ENCODE data around the gene SPHKAP. TPM values are rescaled to one million over a fixed set of nuclear protein-coding genes. Genes with fewer than 3 reads are reported as not detected.

SPHKAP gene
- total RNA-seq, 4 donors from 2014 or later = not detected

- DNase-seq (no peak), ATAC-seq (no peak)
- intact Hi-C loops (cut with DNase I; ENCODE audit: low total_unique reads) (no loop called here), in situ Hi-C loops (cut with MboI; ENCODE audit: low sequenced_read_pairs in 4 of 4) (no loop called here)
- TF ChIP-seq POLR2A (IDR thresholded peaks at IDR 0.05) = no peak
- no peak for TF ChIP-seq CTCF (IDR thresholded peaks at IDR 0.05 in 4 of 5, conservative IDR thresholded peaks at IDR 0.05 in 1 of 5)
- Histone ChIP-seq H3K27me3 (no peaks in the 10 kb centered on the region), H3K4me1 (no peaks in the 10 kb centered on the region), H3K4me3 (no peak overlapping the region), H3K9me3 (no peaks in the 10 kb centered on the region), H3K27ac (no peak overlapping the region), H3K36me3 (no peaks in the 10 kb centered on the region)
Observed at GRCh38 chr2:228131833-228132232, 49.7 kb downstream of the SPHKAP start.

GRCh38 chr2:228126401-228126800 lies 55.1 kb downstream of the SPHKAP start:
- no peak for ATAC-seq
- Histone ChIP-seq H3K4me3 (no peak overlapping the region), H3K9me3 (no peaks in the 10 kb centered on the region), H3K27me3 (no peaks in the 10 kb centered on the region), H3K27ac (no peak overlapping the region), H3K36me3 (no peaks in the 10 kb centered on the region), H3K4me1 (no peaks in the 10 kb centered on the region)
- intact Hi-C loops (cut with DNase I; ENCODE audit: low total_unique reads) = no loop called here
- DNase-seq = no peak
- TF ChIP-seq CTCF (IDR thresholded peaks at IDR 0.05 in 4 of 5, conservative IDR thresholded peaks at IDR 0.05 in 1 of 5) = no peak
- no peak for TF ChIP-seq POLR2A (IDR thresholded peaks at IDR 0.05)
- in situ Hi-C loops (cut with MboI; ENCODE audit: low sequenced_read_pairs in 4 of 4) = no loop called here

- H3K4me1 ChIP-seq = no peaks in the 10 kb centered on the region
- no peak for TF ChIP-seq CTCF (IDR thresholded peaks at IDR 0.05 in 4 of 5, conservative IDR thresholded peaks at IDR 0.05 in 1 of 5)
- TF ChIP-seq POLR2A (IDR thresholded peaks at IDR 0.05) = no peak
- in situ Hi-C loops (cut with MboI; ENCODE audit: low sequenced_read_pairs in 4 of 4) = no loop called here
- no peaks in the 10 kb centered on the region for H3K27me3 ChIP-seq
- no peaks in the 10 kb centered on the region for H3K9me3 ChIP-seq
- intact Hi-C loops (cut with DNase I; ENCODE audit: low total_unique reads) = no loop called here
- H3K27ac ChIP-seq = no peak overlapping the region
- H3K36me3 ChIP-seq = no peaks in the 10 kb centered on the region
- ATAC-seq (no peak), DNase-seq (no peak)
- no peak overlapping the region for H3K4me3 ChIP-seq
Observed at GRCh38 chr2:228118940-228119339, 62.5 kb downstream of the SPHKAP start.

GRCh38 chr2:228107846-228108245 lies 73.6 kb downstream of the SPHKAP start:
- no peaks in the 10 kb centered on the region for H3K9me3 ChIP-seq
- in situ Hi-C loops (cut with MboI; ENCODE audit: low sequenced_read_pairs in 4 of 4) = no loop called here
- no peaks in the 10 kb centered on the region for H3K27me3 ChIP-seq
- no peak overlapping the region for H3K27ac ChIP-seq
- DNase-seq (no peak), ATAC-seq (no peak)
- H3K36me3 ChIP-seq = no peaks in the 10 kb centered on the region
- no peak overlapping the region for H3K4me3 ChIP-seq
- H3K4me1 ChIP-seq = no peaks in the 10 kb centered on the region
- intact Hi-C loops (cut with DNase I; ENCODE audit: low total_unique reads) = no loop called here
- TF ChIP-seq POLR2A (IDR thresholded peaks at IDR 0.05) (no peak), CTCF (IDR thresholded peaks at IDR 0.05 in 4 of 5, conservative IDR thresholded peaks at IDR 0.05 in 1 of 5) (no peak)

- intact Hi-C loops (cut with DNase I; ENCODE audit: low total_unique reads) (no loop called here), in situ Hi-C loops (cut with MboI; ENCODE audit: low sequenced_read_pairs in 4 of 4) (no loop called here)
- ATAC-seq (no peak), DNase-seq (no peak)
- Histone ChIP-seq H3K27me3 (no peaks in the 10 kb centered on the region), H3K4me3 (no peak overlapping the region), H3K9me3 (no peaks in the 10 kb centered on the region), H3K27ac (no peak overlapping the region), H3K36me3 (no peaks in the 10 kb centered on the region), H3K4me1 (no peaks in the 10 kb centered on the region)
- TF ChIP-seq CTCF (IDR thresholded peaks at IDR 0.05 in 4 of 5, conservative IDR thresholded peaks at IDR 0.05 in 1 of 5) (no peak), POLR2A (IDR thresholded peaks at IDR 0.05) (no peak)
Observed at GRCh38 chr2:228105526-228106250, 75.8 kb downstream of the SPHKAP start.

Data from gastrocnemius medialis (tissue), 4 donors.